DMS53 (cell line): Measurements from ENCODE around the gene ANXA5.
A peak's percentile ranks its signal among the peaks of the same experiment; 100 is the strongest.
"Not testable (repeated sequence)": the region's sequence is repeated elsewhere in the genome, so short reads cannot be mapped to it uniquely, and the experiment has no call there.

ENCODE experiments used
- DNase-seq: peaks from one replicate; lab custom pipeline; 2025; lab: John Stamatoyannopoulos, UW

Gene ANXA5

DNA sequence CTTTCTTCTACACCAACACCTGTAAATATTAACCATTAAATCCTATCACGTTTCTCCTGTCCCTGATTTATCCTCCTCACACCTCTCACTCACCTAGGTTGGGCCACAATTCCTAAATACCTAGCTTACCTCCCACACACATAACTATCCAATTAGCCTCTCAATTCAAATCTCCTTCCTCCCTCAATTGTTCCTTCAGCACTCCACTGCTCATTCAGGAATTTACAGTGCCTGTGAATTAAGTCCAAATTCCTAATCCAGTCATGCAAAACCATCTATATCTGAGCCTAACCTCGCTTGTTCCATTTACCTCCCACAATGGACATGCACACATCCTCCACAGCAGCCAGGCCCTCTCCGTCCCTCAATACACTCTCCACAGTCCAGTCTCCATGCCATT is 17.5 kb downstream of the ANXA5 start:
- no peak for DNase-seq

DNA sequence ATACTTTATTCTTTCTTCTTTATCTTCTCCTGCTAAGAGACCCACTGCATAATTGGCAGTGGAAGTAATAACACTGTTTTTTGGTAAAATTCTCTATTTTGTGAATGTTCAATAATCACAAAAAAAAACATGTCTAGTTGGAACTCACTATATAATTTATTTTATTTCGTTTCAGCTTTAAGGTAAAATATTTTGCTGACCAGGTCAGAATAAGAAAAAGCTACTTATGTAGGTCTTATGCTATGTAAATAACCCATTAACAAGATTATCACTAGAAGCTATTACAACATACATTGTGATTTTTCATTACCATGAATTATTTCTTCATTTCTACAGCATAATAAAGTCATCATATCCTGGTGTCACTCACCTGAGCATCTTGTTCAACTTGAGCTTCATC is 19.3 kb downstream of the ANXA5 start:
- DNase-seq = no peak

DNA sequence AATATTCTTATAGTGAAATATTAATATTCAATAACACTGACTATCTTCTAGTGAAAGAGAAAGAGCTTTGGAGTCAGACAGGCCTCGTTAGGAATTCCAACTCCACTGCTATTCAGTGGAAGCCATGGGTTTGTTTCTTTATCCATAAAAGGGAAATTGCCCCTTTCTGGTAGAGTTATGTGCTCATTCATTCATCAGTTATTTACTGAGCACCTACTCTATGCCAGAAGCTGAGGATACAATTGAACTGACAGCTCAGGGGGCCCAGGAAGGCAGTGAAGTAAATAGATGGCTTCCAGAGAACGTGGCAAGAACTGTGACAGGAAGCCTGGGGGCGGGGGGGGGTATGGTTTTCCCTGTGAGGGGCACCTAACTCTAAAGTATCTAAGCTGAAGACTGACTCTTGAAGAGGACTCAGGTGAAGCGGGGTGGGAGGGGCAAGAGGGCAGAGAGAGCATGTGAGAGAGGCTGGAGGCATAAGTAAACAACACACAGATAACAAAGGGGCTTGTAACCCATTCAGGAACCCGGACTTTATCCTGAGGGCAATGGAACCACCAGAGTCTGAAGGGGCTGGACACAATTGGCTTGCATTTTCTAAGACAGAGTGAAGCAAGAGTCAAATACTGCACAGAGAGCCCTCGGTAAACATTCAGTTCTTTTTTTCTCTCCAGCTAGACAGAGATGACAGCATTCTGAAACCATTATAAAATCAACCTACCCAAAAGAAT is 20.3 kb downstream of the ANXA5 start:
- no peak for DNase-seq

DNA sequence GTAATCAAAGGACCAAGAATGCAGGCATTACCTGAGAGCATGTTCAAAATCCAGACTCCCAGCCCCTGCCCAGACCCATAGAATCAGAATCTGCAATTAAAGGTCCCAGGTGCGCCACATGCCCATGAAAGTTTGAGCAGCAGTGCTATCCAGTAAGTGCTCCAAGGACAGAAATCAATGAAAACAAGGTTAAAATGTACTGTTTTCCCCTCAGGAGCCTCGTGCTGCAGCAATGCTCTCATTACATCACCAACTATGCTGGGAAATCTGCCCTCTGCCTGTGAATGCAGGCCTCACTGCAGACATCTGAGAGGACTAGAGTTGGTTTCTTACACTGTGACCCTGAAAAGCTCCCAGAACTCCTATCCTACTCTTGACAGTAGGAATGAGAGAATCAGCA is 21.1 kb downstream of the ANXA5 start:
- DNase-seq = no peak

DNA sequence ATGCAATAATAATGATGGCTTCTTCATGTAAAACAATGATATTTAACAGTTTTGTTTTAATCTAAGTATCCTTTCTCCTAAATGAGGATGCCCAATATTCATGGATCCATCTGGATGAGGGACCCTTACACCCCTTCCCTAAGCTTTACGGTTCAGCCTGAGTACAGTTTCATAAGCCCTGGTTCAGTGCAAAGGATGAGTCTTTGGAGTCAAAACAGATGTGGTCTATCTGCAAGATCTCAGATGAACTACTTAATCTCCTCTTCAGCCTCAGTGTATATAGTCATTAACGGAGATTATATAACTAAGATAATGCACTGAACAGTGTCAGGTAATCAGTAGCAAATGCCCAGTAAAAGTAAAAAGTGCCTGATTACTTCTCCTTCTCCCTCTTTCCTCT is 22.1 kb downstream of the ANXA5 start:
- DNase-seq = no peak

DNA sequence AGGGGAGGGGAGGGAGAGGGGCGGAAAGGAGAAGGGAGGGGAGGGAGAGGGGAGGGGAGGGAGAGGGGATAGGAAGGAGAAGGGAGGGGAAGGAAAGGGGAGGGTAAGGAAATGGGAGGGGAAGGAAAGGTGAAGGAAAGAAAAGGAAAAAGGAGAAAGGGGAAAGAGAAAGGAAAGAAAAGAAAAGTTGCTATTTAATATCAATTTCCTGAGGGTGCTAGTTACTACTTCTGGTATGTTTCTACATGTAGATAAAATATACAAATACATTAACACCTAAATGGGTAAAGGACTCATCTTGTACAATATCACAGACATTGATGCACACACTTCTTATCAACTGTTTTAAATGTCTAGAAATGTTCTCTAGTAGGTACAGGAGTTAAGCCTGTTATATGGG is 22.6 kb downstream of the ANXA5 start:
- no peak for DNase-seq

DNA sequence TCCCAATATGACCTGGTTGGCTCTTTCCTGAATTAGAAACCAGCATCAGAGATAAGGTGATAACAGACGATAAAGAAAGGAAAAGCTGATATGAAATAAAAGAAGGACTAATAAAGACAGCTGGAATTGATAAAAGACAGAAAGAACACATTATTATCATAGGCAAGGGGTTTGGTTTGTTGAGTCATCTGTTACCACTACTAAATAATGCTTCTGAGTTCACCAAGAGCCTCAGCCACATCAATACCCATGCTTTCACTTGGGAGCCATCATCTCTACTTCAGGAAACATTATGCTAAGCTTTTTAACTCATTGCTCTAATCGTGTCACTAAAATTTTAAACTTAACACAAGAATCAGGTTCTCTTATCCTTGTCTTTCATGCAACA is 27.6 kb downstream of the ANXA5 start:
- DNase-seq = no peak

DNA sequence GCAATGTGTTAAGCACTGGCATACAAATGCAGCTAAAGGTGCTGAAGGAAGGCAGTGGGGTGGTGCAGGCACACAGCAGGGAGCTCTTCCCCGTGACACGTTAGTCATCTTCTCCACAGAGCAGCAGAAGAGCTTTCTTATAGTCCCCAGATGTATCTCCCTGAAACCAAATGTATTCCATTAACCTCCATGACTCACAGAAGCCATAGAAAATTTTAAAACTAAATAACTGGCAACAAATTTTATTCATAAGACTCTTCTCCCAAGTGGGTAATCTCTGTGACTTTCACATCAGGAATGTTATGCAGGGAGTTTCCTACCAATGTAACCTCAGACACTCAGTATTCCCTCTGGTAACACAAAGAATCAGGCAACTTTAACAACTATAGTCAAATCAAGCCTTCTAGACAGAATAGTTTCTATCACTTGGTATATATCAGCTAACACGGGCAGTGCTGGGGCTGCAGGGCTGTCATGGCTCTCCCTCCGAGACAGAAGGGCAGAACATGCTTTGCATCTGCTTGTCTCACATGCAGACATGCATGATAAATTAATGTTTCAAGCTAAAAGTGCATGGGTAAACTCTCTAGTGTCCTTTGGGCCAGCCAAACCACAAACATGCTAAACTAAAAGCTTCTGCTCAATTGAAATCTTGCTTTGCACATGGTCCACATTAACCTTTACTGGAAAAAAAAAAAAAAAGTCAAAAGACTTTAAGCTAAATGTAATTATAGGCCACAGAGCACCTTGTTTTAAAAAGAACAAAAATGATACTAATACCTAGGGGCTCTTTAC is 28.2 kb downstream of the ANXA5 start:
- no peak for DNase-seq

DNA sequence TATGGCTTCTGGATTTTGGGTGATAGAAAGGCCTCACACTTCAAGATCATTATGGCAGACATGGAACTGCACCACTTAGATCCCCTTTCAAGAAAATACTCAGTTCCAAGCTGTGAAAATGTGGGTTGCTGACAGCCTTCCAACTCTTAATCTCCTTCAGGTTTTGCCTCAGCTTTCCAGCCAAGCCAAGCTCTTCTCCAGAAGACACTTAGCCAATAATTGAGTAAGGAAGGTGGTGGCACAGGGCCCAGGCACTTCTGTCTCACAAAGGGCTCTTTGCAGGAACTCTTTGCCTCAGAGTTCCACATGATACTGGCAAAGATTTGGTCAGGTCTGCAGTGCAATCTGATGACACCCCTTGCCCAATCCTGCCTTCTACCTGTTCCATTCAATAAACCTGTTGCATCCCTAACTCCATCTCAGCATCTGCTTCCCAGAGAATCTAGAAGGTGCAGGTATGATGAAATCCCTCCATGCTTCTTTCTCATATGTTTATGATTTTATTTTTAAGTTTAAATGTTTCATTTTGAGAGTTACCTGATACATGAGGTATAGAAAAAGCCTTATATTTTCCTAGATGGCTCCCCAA is 30.6 kb downstream of the ANXA5 start:
- no peak for DNase-seq

DNA sequence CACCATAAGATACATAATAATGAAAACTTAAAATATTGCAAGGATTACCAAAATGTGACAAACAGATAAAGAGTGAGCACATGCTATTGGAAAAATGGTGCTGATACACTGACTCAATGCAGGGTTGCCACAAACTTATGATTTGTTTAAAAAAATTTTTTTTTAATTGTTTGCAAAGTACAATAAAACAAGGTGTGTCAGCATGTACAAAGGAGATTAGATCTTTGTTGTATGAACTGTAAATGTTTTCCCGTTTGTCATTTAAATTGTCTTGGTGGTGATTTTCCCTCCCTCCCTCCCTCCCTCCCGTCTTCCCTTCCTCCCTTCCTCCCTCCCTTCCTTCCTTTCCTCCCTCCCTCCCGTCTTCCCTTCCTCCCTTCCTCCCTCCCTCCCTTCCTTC is 31.4 kb downstream of the ANXA5 start:
- no peak for DNase-seq

DNA sequence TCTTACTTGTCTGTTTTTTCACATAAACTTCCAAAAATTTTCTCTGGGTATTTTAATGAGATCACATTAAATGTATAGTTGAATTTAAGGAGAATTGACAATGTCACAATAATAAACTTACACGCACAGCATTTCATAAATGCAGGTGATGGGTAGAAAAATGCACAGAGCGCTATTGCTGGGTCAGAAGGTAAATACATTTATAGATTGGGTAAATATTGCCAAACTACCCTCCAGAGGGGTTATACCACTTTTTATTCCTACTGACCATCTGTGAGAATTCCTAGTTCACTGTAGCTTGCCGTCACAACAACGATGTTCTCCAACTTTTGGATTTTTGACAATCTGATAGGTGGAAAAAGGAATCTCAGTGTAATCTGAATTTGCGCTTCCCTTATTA is 34.6 kb downstream of the ANXA5 start:
- DNase-seq = no peak

DNA sequence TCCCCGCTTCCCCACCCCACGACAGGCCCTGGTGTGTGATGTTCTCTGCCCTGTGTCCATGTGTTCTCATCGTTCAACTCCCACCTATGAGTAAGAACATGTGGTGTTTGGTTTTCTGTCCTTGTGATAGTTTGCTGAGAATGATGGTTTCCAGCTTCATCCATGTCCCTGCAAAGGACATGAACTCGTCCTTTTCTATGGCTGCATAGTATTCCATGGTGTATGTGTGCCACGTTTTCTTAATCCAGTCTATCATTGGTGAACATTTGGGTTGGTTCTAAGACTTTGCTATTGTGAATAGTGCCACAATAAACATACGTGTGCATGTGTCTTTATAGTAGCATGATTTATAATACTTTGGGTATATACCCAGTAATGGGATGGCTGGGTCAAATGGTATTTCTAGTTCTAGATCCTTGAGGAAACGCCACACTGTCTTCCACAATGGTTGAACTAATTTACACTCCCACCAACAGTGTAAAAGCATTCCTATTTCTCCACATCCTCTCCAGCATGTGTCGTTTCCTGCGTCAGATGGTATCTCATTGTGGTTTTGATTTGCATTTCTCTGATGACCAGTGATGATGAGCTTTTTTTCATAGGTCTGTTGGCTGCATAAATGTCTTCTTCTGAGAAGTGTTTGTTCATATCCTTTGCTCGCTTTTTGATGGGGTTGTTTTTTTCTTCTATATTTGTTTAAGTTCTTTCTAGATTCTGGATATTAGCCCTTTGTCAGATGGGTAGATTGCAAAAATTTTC is 36.4 kb downstream of the ANXA5 start:
- not testable (repeated sequence) for DNase-seq

DNA sequence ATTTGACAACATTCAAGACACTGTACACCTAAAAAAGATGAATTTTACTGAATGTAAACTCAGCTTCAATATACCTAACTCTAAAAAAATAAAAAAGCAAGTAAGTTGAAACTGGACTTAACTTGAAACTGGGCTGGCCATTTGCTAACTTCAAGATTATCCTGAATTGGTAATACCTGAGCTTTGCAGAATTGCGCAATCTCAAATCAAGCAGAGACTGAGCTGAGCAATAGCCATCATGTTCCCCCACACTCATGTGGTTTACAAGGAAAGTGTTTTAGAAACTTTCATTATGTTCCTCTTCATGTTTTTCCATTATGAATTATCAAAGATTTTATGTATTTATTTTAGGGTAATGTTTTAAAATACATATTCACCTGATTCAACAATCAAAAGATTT is 38.7 kb downstream of the ANXA5 start:
- DNase-seq = no peak

DNA sequence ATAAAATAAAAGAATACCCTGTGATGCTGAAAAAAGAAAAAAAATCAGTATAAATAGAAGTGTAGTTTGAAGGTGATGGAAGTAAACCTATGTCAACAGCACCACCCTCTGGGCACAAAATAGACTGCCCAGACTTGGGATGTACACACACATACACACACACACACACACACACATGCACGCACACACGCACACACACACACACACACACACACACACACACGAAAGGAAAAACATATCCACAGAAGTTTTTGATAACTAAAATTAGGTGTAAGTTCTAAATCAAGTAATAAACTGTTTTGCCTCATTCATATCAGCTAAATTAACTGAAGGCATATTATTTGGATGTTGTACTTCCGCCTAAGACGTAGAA is 40.5 kb downstream of the ANXA5 start:
- peak; percentile 76 for DNase-seq

DNA sequence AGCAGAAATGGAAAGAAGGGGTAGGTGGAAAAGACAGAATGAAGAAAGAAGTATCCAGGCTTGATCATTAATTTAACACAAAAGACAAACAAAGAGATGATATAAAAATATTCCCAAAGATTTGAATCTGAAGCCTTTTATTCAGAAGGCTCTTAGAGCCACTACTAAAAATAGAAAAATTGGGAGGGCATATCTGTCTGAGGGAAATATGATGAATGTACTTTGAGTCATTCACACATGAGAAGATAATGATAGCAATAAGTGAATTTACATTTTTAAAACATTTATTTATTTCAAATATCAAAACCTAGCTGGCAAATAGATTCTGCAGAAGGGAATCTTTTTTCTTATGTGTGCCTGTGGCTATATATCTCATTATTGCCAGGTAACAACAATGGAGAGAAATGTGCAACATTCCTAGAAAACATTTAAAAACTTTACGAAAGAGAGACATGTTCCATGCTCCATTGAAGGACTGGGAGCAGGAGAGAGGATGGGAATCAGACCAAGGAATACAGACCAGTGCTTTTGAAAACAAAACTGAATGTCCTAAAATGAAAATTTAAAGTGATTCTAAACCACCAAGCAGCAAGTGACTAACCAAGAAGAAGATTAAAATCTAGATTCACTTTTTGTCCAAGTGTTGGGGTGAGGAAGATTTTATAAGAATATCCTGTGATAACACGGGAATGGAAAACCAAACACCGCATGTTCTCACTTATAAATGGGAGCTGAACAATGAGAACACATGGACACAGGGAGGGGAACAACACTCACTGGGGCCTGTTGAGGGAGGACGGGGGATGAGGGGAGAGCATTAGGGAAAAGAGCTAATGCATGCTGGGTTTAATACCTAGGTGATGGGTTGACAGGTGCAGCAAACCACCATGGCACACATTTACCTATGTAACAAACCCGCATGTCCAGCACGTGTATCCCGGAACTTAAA is 41.2 kb downstream of the ANXA5 start:
- no peak for DNase-seq

DNA sequence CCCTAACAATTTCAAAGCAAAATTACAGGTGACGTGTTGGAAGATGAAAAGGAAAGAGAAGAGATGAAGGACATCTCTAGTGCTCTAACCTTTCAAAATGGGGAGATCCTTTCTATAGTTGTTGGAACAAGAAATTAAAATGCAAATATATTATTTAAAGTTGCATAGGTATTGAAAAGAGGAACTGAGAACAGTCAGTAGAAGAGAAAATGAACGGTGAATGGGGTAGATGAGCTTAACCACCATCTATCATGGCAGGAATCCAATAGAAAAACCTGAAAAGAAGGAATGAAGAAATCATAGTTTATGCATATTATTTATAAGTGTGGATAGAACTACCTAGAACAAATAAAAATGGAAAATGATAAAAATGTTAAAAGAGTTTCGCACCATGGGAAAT is 42.0 kb downstream of the ANXA5 start:
- DNase-seq = no peak

DNA sequence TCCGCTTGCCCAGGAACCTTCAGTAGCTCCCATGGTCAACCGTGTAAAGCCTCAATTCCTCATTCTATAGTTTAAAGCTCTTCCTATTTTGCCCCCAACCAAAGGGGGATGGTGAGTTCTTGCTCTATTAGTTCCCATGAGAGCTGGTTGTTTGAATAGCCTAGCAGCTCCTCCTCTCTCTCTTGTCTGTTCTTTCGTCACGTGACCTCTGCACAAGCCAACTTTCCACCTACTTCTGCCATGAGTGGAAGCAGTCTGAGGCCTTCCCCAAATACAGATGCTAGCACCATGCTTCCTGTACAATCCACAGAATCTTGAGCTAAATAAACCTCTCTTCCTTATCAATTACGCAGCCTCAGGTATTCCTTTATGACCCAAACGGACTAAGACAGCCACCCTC is 42.8 kb downstream of the ANXA5 start:
- DNase-seq = no peak

DNA sequence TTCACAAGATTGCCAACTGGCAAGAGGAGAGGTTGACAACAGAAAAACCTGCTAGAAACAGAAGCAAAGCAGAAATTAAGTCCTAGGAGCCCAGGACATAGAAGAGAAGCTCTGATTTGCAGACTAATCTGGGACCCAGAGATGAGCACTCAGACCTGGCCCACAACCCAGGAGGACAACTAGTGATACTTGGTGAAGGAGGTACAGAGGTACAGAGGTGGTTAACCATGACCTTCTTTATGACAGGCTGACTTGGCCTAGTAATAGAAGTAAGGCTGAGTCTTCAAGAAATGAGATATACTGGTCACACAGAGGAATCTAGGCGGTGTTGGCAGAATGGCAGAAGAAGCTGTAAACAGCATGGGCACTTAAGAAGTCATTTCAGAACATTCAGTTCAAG is 43.6 kb downstream of the ANXA5 start:
- DNase-seq = no peak

DNA sequence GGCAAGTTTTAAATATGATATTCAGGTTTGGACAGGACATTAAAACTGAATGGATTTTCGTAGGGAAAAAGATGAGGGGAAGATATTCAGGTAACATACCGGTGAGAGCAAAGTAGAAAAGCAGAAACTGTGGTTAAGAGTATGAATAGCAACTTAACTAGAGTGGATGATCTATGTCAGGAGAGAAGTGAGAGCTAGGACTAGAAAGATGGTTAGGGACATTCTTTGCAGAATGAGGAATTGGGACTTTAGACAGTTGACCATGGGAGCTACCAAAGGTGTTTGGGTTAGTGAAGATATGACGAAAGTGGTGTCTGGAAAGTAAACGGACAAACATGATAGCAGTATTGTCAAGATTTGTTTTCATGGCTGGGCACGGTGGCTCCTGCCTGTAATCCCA is 45.2 kb downstream of the ANXA5 start:
- DNase-seq = no peak

DNA sequence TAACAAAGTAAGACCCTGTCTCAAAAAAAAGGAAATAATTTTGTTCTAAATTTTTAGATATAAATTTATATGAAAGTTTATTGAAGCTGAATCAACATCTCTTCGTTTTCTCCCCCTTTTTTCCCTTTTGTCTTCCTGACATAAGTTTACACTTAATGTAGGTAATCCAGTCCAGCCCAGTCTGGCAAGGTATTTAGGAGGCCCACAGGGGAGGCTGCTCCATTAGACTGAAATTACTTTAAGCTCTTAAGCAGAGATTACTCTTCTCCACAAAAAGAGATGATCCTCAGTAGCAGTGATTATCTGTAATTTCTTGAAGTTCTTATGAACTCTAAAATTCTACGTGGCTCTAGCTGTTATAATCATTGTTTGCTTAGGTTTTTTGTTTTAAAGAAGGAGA is 46.0 kb downstream of the ANXA5 start:
- DNase-seq = no peak

DNA sequence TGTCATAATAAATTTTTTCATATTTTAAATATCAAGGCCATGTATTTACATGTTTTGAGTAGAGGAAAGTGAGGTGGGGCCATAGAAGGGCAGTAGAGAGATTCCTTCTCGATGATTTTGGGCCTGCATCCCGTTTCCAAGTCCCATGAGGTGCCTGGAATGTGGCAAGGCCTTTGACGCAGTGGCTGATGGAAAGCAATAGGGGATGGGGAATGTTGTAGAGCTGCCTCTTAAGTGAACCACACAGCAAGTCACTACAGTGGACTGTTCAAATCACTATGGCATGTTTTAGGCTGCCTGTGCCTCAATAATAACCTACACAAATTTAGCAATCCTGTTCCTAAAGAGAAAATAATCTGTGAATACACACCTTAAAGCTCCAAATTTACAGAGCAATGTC is 48.3 kb downstream of the ANXA5 start:
- no peak for DNase-seq
